Measurements from ENCODE around the gene LIPE.

Gene LIPE

DNA sequence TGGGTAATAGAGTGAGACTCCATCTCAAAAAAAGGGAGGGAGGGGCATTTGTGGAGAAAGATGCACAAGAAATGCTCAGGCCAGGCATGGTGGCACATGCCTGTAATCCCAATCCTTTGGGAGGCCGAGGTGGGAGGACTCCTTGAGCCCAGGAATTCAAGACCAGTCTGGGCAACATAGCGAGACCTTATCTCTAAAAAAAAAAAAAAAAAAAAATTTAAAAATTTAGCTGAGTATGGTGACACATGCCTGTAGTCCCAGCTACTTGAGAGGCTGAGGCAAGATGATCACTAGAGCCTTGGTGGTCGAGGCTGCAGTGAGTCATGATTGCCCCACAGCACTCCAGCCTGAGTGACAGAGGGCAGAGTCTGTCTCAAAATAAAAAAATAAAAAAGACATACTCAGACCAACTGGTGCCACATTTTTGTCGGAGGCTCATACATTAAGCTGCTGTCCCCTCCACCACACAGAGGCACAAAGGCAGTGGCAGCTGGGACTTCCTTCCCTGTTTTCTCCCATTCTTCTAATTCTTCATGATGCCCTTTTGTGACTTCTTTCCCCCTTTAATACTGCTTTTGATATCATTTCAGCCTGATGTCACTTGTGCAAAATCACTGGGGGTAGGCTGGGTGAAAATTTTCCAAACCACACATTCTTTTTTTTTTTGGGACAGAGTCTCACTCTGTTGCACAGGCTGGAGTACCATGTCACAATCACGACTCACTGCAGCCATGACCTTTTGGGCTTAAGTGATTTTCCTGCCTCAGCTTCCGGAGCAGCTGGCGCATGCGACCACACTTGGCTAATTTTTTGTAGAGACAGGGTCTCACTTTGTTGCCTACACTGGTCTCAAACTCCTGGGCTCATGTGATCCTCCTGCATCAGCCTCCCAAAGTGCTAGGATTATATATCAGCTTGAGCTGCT, 42.4 kb upstream of the LIPE start:
- TF ChIP-seq, protein P1, sequence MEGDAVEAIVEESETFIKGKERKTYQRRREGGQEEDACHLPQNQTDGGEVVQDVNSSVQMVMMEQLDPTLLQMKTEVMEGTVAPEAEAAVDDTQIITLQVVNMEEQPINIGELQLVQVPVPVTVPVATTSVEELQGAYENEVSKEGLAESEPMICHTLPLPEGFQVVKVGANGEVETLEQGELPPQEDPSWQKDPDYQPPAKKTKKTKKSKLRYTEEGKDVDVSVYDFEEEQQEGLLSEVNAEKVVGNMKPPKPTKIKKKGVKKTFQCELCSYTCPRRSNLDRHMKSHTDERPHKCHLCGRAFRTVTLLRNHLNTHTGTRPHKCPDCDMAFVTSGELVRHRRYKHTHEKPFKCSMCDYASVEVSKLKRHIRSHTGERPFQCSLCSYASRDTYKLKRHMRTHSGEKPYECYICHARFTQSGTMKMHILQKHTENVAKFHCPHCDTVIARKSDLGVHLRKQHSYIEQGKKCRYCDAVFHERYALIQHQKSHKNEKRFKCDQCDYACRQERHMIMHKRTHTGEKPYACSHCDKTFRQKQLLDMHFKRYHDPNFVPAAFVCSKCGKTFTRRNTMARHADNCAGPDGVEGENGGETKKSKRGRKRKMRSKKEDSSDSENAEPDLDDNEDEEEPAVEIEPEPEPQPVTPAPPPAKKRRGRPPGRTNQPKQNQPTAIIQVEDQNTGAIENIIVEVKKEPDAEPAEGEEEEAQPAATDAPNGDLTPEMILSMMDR (IDR thresholded peaks at IDR 0.05): no peak

- TF ChIP-seq, protein P1 (IDR thresholded peaks at IDR 0.05): no peak
These were observed 41.1 kb upstream of the LIPE start for GRCh38 chr19:42468273-42468796.

GRCh38 chr19:42467183-42467760, 40.1 kb upstream of the LIPE start:
- TF ChIP-seq, protein P1 (IDR thresholded peaks at IDR 0.05): no peak

DNA sequence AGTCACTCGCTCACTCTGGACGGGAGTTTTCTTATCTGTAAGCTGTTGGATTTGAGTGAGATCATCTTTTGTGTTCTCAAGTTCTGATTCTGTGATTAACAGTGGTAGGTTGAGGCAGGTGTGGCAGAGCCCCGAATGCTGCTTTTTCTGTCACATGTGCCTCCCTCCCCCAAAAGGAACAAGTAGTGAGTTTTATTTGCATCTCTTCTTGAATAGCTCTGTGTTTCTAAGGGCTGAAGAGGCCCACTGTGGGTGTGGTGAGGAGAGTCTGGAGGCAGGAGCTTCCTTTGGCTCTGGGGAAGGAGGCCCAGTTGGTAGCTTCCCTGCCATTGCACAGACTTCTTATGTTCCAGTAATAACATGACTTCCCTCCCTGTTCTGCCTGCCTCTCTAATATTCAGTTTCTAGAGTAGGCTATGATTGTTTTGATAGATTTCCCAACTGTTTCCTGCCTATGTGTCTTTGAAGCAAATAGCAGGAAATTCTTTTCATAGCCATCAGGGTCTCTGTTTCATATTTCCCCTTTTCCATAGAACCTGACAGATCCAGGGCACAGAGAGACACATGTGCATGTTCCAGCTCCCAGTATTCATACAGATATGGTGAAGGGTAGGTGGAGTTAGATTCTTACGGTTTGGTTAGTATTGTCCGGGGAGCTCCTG, 39.5 kb upstream of the LIPE start:
- TF ChIP-seq, protein P1 (IDR thresholded peaks at IDR 0.05): no peak

DNA sequence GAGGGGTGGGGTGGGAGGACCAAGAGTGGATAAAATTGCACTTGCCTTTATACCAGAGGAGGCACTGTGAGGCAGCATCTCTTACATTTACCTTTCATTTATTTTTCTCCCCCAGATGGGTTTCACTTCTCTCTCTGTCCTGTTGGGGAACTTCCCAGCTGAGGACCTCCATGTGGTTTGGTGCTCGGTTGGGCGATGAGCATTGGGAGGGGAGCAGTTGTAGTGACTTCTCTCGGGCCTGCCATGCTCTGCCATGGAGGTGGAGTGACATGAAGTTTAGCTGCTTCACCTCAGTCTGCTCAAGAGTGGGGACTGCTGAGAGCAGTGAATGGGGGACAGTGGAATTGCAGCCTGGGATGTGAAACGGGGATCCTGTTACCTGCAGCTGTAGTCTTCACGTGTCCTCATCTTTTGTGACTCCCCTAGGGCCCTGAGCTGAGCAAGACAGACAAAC, 38.7 kb upstream of the LIPE start:
- TF ChIP-seq, protein P1 (IDR thresholded peaks at IDR 0.05): no peak

- TF ChIP-seq, protein P1 (IDR thresholded peaks at IDR 0.05): no peak
These were observed 34.6 kb upstream of the LIPE start for GRCh38 chr19:42461700-42462324.

- TF ChIP-seq, protein P1 (IDR thresholded peaks at IDR 0.05): no peak
These were observed 32.7 kb upstream of the LIPE start for GRCh38 chr19:42459926-42460325.
